CD4-positive, alpha-beta T cell treated with Interferon gamma for 1 hour (primary cell): ENCODE measurements around the gene SDR9C7.
"Not testable (repeated sequence)": the region's sequence is repeated elsewhere in the genome, so short reads cannot be mapped to it uniquely, and the experiment has no call there.

Source experiments
- DNase-seq: peaks from one replicate; pipeline ENCODE4 v3.0.0-alpha.2; 2020

Gene SDR9C7

DNA sequence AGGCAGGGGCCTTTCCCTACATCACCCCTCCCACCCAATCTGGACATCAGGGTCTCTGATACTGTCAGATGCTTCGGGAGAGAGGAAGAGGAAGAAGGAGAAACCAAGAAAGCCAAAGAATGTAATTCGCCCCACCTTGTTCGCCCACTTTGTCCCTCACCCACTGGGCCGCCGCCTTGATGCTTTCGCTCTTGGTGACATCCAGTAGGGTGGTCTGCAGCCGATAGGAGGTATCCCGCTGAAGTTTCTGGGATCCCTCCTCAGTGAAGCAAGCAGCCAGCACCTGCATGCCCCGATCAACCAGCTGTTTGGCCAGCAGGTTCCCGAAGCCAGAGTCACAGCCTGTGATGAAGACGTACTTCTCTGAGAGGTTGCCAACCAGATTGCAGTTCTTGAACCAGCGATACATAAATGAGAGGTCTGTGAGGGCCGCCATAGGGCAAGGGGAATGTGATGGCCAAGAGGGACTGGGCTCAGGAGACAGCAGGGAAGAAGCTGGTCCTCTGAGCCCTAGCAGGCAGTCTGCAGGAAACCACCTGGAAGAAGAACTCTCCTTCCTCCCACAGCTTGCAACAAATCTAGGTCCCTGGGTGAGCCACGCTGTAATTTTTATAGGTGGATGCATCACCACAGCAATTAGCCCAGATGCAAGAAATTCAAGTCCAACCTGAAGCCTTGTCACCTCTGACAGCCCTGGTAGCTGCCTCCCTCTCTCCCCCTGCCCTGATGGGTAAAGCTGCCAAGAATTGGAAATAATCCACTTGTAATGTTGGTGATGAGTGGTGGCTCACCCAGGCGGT, at the start of gene SDR9C7:
TSS of gene SDR9C7 (minus strand) at position 583 of the 800 bp plus-strand sequence. CDS start at position 436, 147 bp downstream.
- no peak for DNase-seq

DNA sequence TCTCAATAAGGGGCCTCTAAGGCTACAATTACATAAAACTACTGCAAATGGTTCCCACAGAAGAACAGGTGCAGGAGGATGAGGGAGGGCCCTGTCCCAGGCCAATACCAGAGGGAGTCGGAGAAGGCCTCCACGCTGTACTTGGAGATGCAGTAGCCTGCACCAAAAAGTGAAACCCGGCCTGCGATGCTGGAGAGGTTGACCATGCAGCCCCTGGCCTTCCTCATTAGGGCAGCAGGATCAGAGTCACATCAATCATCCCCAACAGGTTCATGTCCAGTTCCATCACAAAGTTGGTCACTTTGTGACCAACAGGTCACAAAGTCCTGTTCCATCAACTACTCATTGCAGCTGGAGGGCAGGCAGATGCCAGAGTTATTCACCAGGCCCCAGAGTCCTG, 49.2 kb upstream of the SDR9C7 start:
- no peak for DNase-seq

- not testable (repeated sequence) for DNase-seq
Measured at GRCh38 chr12:56982578-56983236, 48.5 kb upstream of the SDR9C7 start.

DNA sequence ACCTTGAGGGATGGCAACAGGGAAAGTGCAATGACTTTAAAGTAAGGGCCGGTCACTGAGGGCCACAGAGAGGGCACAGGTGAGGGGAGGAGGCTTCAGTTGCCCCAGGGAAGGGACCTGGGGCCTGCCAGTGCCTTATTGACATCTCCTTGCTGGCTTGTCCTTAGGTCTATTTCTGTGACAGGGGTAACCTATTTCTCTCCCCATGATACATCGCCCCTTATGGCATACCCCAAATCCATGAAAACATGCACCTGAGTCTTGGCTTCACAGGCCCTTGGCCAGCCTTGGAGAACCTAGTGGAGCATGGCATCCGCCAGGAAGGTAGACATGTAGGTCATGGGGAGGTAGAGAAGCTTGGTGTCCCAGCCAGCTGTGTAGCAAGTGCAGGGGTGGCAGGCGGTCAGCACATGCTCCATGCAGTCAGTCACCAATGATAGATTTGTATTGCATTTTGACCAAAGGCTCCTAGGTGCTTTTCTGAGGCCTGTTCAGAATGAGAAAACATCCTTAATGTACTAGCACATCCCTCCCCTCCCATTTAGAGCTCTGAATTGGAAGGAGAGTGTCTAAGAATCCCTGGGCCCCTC, 46.8 kb upstream of the SDR9C7 start:
- DNase-seq: no peak

DNA sequence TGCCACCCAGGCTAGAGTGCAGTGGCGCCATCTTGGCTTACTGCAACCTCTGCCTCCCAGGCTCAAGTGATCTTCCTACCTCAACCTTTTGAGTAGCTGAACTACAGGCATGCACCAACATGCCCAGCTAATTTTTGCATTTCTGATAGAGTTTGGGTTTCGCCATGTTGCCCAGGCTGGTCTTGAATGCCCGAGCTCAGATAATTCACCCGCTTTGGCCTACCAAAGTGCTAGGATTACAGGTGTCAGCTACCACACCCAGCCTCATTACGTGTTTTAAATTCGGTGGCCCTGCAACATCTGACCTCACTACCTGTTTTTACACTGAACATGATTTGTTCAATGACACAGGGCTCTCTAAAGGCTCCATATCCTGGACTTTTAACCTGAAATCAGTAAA, 46.1 kb upstream of the SDR9C7 start:
- no peak for DNase-seq

DNA sequence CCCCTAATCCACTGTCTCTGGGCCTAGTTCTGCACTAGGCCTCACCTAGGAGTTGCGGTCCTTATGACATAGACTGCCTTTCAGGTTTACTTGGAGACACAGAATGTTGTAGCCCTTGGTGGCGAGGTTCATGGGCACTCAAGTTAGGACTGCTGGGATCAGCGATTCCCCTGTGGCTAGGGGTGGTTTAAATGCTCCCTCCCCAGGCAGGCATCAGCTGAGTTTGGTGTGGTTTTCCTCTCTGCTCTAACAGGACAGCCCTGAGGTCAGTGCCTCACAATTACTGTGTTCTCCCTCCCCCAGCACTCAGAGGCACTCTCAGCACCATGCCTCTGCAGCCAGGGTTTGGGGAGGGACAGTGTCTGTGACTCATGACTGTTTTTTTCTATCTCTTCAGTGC, 45.4 kb upstream of the SDR9C7 start:
- no peak for DNase-seq

DNA sequence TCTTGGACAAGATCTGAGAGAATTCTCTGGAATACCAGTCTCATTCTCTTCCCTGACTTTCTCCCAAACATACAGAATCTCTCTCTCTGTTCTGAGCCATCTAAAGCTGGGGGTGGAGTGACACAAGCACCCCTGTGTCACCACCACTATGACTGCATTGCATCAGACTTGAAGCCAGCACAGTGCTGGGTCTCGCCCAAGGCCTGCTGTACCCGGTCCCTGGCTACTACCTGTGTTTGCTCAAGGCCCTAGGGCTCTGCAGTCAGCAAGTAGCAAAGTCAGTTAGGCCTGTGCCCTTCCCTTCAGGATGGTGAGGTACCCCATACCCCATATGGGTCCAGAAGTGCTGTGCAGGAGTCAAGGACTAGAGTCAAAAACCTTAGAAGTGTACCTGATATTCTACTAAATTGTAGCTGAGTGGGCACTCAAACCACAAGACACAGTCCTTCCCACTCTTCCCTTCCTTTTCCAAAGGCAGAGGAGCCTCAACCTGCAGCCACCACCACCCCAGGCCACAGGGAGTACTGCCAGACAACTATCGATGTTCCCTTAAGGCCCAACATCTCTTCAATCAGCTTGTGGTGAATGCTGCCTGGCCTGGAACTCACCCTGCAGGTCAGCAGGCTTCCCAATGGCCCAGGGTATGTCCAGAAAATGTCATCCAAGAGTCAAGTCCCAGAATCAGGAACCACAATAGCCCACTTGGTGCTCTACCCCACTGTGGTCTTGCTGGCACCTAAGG, 44.4 kb upstream of the SDR9C7 start:
- no peak for DNase-seq

- not testable (repeated sequence) for DNase-seq
Measured at GRCh38 chr12:56977361-56977760, 43.2 kb upstream of the SDR9C7 start.

DNA sequence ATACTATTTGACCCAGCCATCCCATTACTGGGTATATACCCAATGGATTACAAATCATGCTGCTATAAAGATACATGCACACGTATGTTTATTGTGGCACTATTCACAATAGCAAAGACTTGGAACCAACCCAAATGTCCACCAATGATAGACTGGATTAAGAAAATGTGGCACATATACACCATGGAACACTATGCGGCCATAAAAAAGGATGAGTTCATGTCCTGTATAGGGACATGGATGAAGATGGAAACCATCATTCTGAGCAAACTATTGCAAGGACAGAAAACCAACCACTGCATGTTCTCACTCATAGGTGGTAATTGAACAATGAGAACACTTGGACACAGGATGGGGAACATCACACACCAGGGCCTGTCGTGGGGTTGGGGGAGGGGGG, 40.0 kb upstream of the SDR9C7 start:
- not testable (repeated sequence) for DNase-seq

DNA sequence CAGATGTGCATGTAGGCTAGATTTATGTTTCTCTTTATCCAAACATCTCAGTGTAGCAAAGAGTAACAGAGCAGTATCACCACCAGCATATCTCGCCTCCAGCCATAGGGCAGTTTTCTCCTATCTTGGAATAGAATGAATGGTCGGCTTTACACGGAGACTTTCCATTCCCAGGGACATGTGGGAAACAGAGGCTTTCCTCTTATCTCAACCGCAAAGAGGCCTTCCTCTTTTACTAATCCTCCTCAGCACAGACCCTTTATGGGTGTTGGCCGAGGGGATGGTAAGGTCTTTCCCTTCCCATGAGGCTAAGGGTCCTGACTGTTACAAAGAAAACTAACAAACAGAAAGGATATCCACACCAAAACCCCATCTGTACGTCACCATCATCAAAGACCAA, 34.7 kb upstream of the SDR9C7 start:
- not testable (repeated sequence) for DNase-seq

DNA sequence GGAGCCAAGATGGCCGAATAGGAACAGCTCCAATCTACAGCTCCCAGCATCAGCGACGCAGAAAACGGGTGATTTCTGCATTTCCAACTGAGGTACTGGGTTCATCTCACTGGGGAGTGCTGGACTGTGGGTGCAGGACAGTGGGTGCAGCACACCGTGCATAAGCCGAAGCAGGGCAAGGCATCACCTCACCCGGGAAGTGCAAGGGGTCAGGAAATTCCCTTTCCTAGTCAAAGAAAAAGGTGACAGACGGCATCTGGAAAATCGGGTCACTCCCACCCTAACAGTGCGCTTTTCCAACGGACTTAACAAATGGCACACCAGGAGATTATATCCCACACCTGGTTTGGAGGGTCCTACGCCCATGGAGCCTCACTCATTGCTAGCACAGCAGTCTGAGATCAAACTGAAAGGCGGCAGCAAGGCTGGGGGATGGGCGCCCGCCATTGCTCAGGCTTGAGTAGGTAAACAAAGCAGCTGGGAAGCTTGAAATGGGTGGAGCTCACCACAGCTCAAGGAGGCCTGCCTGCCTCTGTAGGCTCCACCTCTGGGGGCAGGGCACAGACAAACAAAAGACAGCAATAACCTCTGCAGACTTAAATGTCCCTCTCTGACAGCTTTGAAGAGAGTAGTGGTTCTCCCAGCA, 31.9 kb upstream of the SDR9C7 start:
- not testable (repeated sequence) for DNase-seq

DNA sequence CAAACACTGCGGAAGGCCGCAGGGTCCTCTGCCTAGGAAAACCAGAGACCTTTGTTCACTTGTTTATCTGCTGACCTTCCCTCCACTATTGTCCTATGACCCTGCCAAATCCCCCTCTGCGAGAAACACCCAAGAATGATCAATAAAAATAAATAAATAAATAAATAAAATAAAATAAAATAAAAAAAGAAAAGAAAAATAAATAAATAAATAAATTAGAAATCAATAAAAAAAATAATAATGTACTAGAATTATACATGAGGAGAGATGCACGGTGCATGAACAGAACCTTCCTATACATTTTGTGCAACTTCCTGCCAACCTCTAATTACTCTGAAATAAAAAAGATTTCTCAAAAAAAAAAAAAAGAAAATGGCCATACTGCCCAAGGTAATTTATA, 30.9 kb upstream of the SDR9C7 start:
- not testable (repeated sequence) for DNase-seq

DNA sequence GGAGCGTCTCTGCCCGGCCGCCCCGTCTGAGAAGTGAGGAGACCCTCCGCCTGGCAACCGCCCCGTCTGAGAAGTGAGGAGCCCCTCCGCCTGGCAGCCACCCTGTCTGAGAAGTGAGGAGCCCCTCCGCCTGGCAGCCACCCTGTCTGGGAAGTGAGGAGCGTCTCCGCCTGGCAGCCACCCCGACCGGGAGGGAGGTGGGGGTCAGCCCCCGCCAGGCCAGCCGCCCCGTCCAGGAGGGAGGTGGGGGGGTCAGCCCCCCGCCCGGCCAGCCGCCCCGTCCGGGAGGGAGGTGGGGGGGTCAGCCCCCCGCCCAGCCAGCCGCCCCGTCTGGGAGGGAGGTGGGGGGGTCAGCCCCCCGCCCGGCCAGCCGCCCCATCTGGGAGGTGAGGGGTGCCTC, 29.3 kb upstream of the SDR9C7 start:
- not testable (repeated sequence) for DNase-seq

DNA sequence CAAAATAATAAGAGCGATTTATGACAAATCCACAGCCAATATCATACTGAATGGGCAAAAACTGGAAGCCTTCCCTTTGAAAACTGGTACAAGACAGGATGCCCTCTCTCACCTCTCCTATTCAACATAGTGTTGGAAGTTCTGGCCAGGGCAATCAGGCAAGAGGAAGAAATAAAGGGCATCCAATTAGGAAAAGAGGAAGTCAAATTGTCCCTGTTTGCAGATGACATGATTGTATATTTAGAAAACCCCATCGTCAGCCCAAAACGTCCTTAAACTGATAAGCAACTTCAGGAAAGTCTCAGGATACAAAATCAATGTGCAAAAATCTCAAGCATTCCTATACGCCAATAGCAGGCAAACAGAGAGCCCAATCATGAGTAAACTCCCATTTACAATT, 28.0 kb upstream of the SDR9C7 start:
- DNase-seq: not testable (repeated sequence)

DNA sequence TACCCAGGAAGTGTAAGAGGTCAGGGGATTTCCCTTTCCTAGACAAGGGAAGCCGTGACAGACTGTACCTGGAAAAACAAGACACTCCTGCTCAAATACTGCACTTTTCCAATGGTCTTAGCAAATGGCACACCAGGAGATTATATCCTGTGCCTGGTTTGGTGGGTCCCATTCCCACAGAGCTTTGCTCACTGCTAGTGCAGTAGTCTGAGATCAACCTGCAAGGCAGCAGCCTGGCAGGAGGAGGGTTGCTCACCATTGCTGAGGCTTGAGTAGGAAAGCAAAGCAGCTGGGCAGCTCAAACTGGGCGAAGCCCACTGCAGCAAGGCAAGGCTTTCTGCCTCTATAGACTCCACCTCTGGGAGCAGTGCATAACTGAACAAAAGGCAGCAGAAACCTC, 24.2 kb upstream of the SDR9C7 start:
- DNase-seq: no peak

DNA sequence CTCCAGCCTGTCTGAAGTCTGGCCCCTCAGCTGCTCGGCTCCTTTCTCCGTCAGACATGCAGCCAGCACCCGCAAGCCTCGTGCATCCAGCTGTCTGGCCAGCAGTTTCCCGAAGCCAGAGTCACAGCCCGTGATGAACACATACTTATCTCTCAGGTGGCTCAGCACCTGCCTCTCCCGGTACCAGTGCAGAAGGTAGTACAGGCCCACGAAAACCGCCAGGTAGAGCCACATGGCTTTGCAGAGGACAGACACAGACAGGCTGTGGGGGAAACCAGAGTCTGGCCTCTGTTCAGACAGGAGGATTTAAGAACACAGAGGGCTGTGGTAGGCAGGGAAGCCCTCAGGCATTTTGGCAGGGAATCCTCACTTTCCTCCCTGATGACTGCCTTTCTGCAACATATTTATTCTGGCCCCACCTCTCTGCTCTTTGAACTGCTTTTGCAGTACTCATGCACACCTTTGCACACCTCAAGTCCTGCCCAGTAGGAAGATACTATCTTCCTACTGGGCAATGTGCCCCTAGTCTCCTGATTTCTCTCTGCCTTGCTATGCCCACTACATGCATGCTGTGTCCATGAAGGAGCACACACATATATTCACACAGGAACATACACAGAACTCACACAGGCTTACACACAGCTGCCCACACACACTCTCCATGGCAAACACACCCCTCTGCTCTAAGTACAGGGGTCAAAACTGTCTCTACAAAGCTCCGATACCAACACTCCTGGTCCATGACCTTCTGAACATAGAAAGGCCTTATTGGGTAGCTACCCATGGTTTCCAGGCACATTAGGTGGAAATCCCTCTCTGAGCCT, 23.2 kb upstream of the SDR9C7 start, which contains the start of gene RDH16:
TSS of gene RDH16 (minus strand) at position 380 of the 824 bp plus-strand sequence. CDS start at position 234, 146 bp downstream.
- no peak for DNase-seq

DNA sequence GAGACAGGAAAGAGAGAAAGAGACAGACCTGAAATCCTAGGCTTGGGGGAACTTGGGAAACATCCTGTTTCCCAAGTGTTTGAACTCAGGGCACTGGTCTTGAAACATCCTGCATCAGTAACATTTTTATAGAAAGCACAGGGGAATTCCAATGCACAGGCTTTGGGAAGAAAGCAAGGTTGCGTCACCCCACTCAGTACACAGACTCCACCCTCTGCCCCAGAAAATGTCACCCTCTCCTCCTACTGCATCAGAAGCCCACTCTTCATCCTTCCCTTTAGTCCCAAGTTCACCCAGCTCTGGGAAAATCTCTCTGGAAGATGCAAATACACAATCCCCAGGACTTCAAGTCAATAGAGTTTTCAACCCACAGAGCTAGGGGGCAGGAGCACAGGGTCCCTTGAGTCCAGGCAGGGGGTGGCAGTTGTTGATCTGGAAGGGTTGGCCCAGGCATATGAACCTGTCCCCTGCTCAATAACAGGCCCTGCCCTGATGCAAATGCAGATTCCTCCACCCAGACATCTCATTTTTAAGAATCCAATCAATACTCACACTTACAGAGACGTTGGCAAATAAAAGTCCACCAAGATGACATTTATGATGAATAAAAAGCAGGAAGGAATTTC, 21.5 kb upstream of the SDR9C7 start:
- no peak for DNase-seq

DNA sequence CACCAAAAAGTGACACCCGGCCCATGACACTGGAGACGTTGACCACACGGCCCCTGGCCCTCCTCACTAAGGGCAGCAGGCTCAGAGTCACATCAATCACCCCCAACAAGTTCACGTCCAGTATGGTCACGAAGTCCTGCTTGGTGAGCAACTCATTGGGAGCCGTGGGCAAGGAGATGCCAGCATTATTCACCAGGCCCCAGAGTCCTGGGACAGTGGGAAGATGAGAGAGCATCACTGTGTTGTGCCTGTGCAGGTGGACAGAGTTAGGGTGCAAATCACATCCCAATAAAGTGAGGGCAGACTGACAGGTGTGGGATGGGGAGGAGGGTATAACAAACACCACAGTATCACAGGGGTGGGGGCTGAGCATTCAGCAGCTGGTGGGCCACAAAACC, 20.7 kb upstream of the SDR9C7 start:
- no peak for DNase-seq

DNA sequence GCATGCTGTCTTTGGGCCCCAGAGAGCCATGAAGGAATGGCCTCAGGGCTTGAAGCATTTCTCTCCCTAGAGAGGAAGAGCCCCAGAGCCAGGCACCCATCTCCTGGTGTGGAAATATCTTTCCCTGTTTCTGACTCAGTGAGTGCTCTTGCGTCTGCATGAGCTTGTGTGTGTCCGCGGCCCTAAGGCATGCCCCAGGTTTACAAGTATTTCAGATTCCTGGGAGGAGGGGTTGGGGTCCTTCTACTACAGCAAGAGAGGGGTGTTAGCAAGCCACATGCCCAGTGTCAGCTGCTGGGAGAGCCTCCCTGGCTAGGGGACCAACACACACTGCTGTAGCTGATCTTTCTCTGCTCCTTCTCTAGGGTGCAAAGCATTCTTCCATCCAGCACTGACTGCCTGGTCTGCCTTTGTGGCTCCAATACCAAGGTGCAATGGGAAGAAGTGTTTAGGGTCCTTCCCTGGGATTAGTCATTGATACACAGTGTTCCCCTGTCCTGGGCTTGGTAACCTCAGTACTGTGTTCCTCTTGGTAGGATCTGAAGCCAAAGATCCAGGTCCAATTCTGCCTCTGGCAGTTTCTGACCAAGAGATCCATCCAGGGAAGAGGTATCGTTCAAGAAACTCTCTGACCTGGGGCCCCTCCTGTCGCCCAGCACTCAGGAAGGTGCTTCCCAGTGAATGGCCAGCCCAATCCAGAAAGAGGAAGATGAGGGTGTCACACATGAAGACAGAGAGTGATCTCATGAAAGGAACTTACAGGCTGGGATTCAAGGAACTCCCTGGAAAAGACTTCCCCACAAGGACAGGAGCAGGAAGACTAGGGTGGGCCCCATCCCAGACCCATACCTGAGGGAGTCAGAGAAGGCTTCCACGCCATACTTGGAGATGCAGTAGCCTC, 20.1 kb upstream of the SDR9C7 start:
- no peak for DNase-seq

DNA sequence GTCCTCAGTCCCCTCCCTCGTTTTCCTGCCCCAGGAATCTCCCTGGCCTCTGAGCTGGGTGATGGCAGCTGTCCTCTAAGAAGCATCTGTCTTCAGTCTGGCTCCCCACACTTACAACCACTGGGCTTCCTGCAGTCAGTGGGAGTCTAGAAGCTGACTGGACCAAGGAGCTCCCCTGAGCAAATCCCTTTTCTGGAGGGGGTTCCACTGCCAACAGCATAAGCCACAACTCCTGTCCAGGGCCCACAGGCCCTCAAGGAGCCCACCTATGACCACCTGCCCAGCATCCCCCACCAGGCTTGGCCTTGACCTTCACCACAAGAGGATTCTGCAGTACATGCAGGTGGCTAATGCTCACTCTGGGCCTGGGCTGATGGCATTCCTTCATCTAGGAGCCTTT, 19.1 kb upstream of the SDR9C7 start:
- DNase-seq: no peak
